Stomach (tissue), 4 donors: ENCODE measurements around the gene CNTN5.

ENCODE experiments used
- CTCF ChIP-seq, 7 experiments: fragments of 450-650 bp in 4 of 7; fragments of 200-600 bp in 3 of 7; sonication (generic) in 3 of 7; IDR thresholded peaks; one replicate each; pipeline ENCODE4 v1.5.1; 2016 to 2019; ENCODE audit warnings: antibody characterized with exemption in 7 of 7, control low read depth in 2 of 7, mild to moderate bottlenecking in 1 of 7
- POLR2A ChIP-seq, 4 donors: fragments of 450-650 bp; IDR thresholded peaks; one replicate each; pipeline ENCODE4 v1.6.1; 2016; ENCODE audit warnings: antibody characterized with exemption in 4 of 4, control low read depth in 2 of 4, mild to moderate bottlenecking in 1 of 4, moderate library complexity in 1 of 4
- POLR2AphosphoS5 ChIP-seq, 3 donors: sonication (generic); formaldehyde crosslinking; IDR thresholded peaks; one replicate each; pipeline ENCODE4 v1.6.1; 2016; ENCODE audit warnings: antibody characterized with exemption in 3 of 3

- TF ChIP-seq POLR2A (IDR thresholded peaks at IDR 0.05) = no peak
- no peak for TF ChIP-seq CTCF (IDR thresholded peaks at IDR 0.05)
- no peak for TF ChIP-seq POLR2AphosphoS5 (IDR thresholded peaks at IDR 0.05)
These were observed 46.0 kb downstream of the CNTN5 start for GRCh38 chr11:99066618-99067317.
